ENCODE measurements around the gene SH2D3A.

GRCh38 chr19:6745965-6746364, 21.3 kb downstream of the SH2D3A start:
- TF ChIP-seq CTCF (optimal IDR thresholded peaks at IDR 0.05 in 1 of 3, IDR thresholded peaks at IDR 0.05 in 1 of 3, conservative IDR thresholded peaks at IDR 0.05 in 1 of 3; ENCODE audit: extremely low read depth in 1 of 3, insufficient read depth in 2 of 3, low read length in 3 of 3) (no peak), EZH2 (IDR thresholded peaks at IDR 0.05; ENCODE audit: low read length) (no peak)
